ENCODE data around the gene PRSS3.

- TF ChIP-seq CTCF (conservative IDR thresholded peaks at IDR 0.05 in 1 of 2, IDR thresholded peaks at IDR 0.05 in 1 of 2; ENCODE audit: extremely low read depth in 1 of 2, insufficient read depth in 1 of 2, low read depth in 1 of 2, low read length in 2 of 2) (no peak), EZH2 (IDR thresholded peaks at IDR 0.05; ENCODE audit: borderline replicate concordance, low read length) (no peak)
These were observed 28.4 kb downstream of the PRSS3 start for GRCh38 chr9:33823801-33824200.

Measured in mammary epithelial cell (primary cell).